CD14-positive monocyte (primary cell): ENCODE measurements around the gene ARHGAP33. TPM values are rescaled to one million over a fixed set of nuclear protein-coding genes. Genes with fewer than 3 reads are reported as not detected.

Experiments
- DNase-seq, 3 donors: peaks; one replicate each; pipeline ENCODE4 v3.0.0-alpha.2; 2011 to 2022
- H2AFZ ChIP-seq: 2 replicates; pipeline ENCODE4 v1.6.0; 2012; ENCODE audit warnings: mild to moderate bottlenecking, low read depth, low read length, inconsistent platforms; ENCODE audit not compliant: insufficient read depth, poor library complexity, severe bottlenecking
- H3K27ac ChIP-seq, 2 donors: 1 replicate in 1 of 2; 2 replicates in 1 of 2; pipeline ENCODE4 v1.5.1; 2012 to 2013; ENCODE audit warnings: low read length in 2 of 2, control low read depth in 1 of 2, inconsistent platforms in 1 of 2, low read depth in 1 of 2, mild to moderate bottlenecking in 1 of 2
- H3K27me3 ChIP-seq, 2 donors: one replicate each; pipeline versions ENCODE4 v1.6.0 to v1.6.1; 2011 to 2013; ENCODE audit warnings: low read length in 2 of 2; ENCODE audit not compliant: control insufficient read depth in 2 of 2, insufficient read depth in 2 of 2
- H3K36me3 ChIP-seq, 2 donors: replicated peaks in 1 of 2; 1 replicate in 1 of 2; 2 replicates in 1 of 2; pipeline versions ENCODE4 v1.5.1 to v1.6.1; 2012 to 2013; ENCODE audit warnings: low read length in 2 of 2, control low read depth in 1 of 2, inconsistent platforms in 1 of 2, mild to moderate bottlenecking in 1 of 2; ENCODE audit not compliant: insufficient read depth in 2 of 2, control insufficient read depth in 1 of 2
- H3K4me1 ChIP-seq, 2 donors: 1 replicate in 1 of 2; 2 replicates in 1 of 2; pipeline versions ENCODE4 v1.5.1 to v1.6.1; 2012 to 2013; ENCODE audit warnings: low read length in 2 of 2, control low read depth in 1 of 2, inconsistent platforms in 1 of 2, mild to moderate bottlenecking in 1 of 2, moderate library complexity in 1 of 2; ENCODE audit not compliant: insufficient read depth in 2 of 2, control insufficient read depth in 1 of 2
- H3K4me2 ChIP-seq: replicated peaks from 2 replicates; pipeline ENCODE3; 2012; ENCODE audit warnings: low read length, moderate library complexity, mild to moderate bottlenecking; ENCODE audit not compliant: poor library complexity, severe bottlenecking; ENCODE audit errors: extremely low read depth
- H3K4me3 ChIP-seq, 3 experiments: fragments of 200-600 bp in 1 of 3; sonication (generic) in 1 of 3; replicated peaks in 1 of 3; 1 replicate in 2 of 3; 2 replicates in 1 of 3; pipeline ENCODE4 v1.5.1; 2011 to 2013; ENCODE audit warnings: low read length in 3 of 3, mild to moderate bottlenecking in 3 of 3, control low read depth in 2 of 3, low read depth in 2 of 3, inconsistent platforms in 1 of 3, moderate library complexity in 1 of 3
- H3K79me2 ChIP-seq: 2 replicates; pipeline ENCODE4 v1.6.0; 2012; ENCODE audit warnings: mild to moderate bottlenecking, control low read depth, inconsistent platforms, low read length, moderate library complexity; ENCODE audit not compliant: insufficient read depth
- H3K9ac ChIP-seq: 2 replicates; pipeline ENCODE4 v1.6.0; 2017; ENCODE audit warnings: low read length, mild to moderate bottlenecking; ENCODE audit not compliant: insufficient read depth, poor library complexity, severe bottlenecking
- H3K9me3 ChIP-seq, 2 donors: replicated peaks in 1 of 2; 1 replicate in 1 of 2; 2 replicates in 1 of 2; pipeline versions ENCODE4 v1.5.1 to v1.6.1; 2012 to 2013; ENCODE audit warnings: low read length in 2 of 2, control low read depth in 1 of 2; ENCODE audit not compliant: control insufficient read depth in 1 of 2, insufficient read depth in 1 of 2
- H4K20me1 ChIP-seq: 2 replicates; pipeline ENCODE4 v1.6.0; 2012; ENCODE audit warnings: mild to moderate bottlenecking, low read length, control low read depth, moderate library complexity; ENCODE audit not compliant: insufficient read depth
- H3K27ac Mint-ChIP-seq, 7 donors: one replicate each; pipeline ENCODE4 v1.8.0; 2020; ENCODE audit warnings: mild to moderate bottlenecking in 7 of 7, mixed read lengths in 7 of 7, moderate library complexity in 6 of 7, inconsistent platforms in 2 of 7
- H3K27me3 Mint-ChIP-seq, 3 donors: one replicate each; pipeline ENCODE4 v1.8.0; 2021 to 2022; ENCODE audit warnings: low read depth in 3 of 3, mild to moderate bottlenecking in 3 of 3, mixed read lengths in 3 of 3, moderate library complexity in 3 of 3, inconsistent platforms in 1 of 3
- H3K36me3 Mint-ChIP-seq, 2 donors: one replicate each; pipeline ENCODE4 v1.8.0; 2020; ENCODE audit warnings: mixed read lengths in 2 of 2, inconsistent platforms in 1 of 2, mild to moderate bottlenecking in 1 of 2
- H3K4me1 Mint-ChIP-seq: one replicate; pipeline ENCODE4 v1.8.0; 2020; ENCODE audit warnings: mild to moderate bottlenecking, mixed read lengths
- H3K4me3 Mint-ChIP-seq, 2 donors: one replicate each; pipeline ENCODE4 v1.8.0; 2020; ENCODE audit warnings: mild to moderate bottlenecking in 2 of 2, mixed read lengths in 2 of 2, moderate library complexity in 1 of 2
- H3K9me3 Mint-ChIP-seq, 7 donors: one replicate each; pipeline ENCODE4 v1.8.0; 2020 to 2022; ENCODE audit warnings: mixed read lengths in 7 of 7, mild to moderate bottlenecking in 6 of 7, moderate library complexity in 6 of 7, inconsistent platforms in 2 of 7
- WGBS: methylation state at CpG from one replicate; pipeline ENCODE4 v1.1.5; 2013; ENCODE audit warnings: missing lambda C conversion rate; ENCODE audit not compliant: insufficient coverage; 5-methylcytosine and 5-hydroxymethylcytosine counted together
- intact Hi-C, 2 donors: fragments of 100-400 bp; cut with micrococcal nuclease; formaldehyde crosslinking; loops; one replicate each; pipeline versions ENCODE4 v1.15.0 to v1.15.1; 2023
- polyA plus RNA-seq, 3 donors: library from polyadenylated mRNA; depleted of rRNA in 1 of 3; unstranded in 2 of 3; stranded (reverse) in 1 of 3; fragments of 300-500 nt in 2 of 3; fragments of >200 nt in 1 of 3; fragmentation: Illumina TruSeq in 2 of 3; gene quantifications; 1 replicate in 2 of 3; 2 replicates in 1 of 3; pipeline ENCODE4 v1.2.3, GENCODE V29; 2012 to 2021
- TF ChIP-seq, protein P1 (sequence below): fragments of 200-600 bp; IDR thresholded peaks from one replicate; pipeline ENCODE4 v1.8.0; 2022; ENCODE audit warnings: antibody characterized with exemption, mild to moderate bottlenecking

ARHGAP33 gene
- polyA plus RNA-seq, 3 donors, result 8.6 TPM; not detected in 2

DNA sequence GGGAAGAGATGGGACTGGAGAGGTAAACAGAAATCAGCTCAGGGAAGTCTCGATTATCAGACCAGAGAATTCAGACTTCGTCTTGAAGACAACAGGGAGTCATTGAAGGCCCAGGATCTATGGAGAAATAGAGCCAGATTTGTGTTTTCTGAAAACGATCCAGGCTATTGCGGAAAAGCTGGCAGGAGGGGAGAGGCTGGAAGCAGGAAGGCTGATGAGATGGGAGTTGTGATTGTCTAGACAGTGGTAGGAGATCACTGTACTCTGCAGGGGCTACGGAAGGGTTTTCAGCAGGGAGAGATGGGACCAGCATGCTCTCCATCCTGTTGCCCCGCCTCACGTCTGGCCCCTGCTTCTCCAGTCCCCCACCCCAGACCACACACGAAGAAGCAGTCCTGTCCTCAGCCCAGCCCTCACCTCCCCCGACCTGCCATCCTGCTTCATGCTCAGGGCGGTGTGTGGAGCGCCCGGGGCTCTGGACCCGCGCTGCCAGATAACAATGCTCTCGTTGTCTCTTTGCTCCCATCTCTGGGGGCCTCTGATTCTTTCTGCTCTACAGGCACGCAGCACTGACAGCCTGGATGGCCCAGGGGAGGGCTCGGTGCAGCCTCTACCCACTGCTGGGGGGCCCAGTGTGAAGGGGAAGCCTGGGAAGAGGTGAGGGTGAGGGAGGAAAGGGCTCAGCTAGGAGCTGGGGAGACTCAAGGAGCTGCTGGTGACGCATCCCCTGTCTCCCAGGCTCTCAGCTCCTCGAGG, 1.9 kb downstream of the ARHGAP33 start:
- H3K4me1 ChIP-seq, result peaks cover 14 to 19% of the 10 kb centered on the region in 2 donors
- no peak for DNase-seq
- Mint-ChIP-seq H3K4me1 (peaks cover 23% of the 10 kb centered on the region), H3K36me3 (peaks cover 19 to 35% of the 10 kb centered on the region in 2 donors), H3K27me3 (peaks cover 0 to 5% (median 4%) of the 10 kb centered on the region in 3 donors), H3K4me3 (no peak overlapping the region), H3K9me3 (no peaks in the 10 kb centered on the region), H3K27ac (no peak overlapping the region)
- H3K27ac ChIP-seq, result no peak overlapping the region
- TF ChIP-seq, protein P1, sequence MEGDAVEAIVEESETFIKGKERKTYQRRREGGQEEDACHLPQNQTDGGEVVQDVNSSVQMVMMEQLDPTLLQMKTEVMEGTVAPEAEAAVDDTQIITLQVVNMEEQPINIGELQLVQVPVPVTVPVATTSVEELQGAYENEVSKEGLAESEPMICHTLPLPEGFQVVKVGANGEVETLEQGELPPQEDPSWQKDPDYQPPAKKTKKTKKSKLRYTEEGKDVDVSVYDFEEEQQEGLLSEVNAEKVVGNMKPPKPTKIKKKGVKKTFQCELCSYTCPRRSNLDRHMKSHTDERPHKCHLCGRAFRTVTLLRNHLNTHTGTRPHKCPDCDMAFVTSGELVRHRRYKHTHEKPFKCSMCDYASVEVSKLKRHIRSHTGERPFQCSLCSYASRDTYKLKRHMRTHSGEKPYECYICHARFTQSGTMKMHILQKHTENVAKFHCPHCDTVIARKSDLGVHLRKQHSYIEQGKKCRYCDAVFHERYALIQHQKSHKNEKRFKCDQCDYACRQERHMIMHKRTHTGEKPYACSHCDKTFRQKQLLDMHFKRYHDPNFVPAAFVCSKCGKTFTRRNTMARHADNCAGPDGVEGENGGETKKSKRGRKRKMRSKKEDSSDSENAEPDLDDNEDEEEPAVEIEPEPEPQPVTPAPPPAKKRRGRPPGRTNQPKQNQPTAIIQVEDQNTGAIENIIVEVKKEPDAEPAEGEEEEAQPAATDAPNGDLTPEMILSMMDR, result no peak
- no peak overlapping the region for H3K4me2 ChIP-seq
- 91% methylated on average over 14 of the region's 19 CpGs for WGBS
- H3K79me2 ChIP-seq, result peaks cover 20% of the 10 kb centered on the region
- H3K9ac ChIP-seq, result no peak overlapping the region
- intact Hi-C loops, result loop anchor here in 1 of 2 donors (5.0 to 10.0 kb wide), 3 partner anchors 35 to 278 kb away; partner anchors contain the start of genes IGFLR1, THAP8 and WDR62
- no peak overlapping the region for H3K4me3 ChIP-seq
- no peaks in the 10 kb centered on the region for H3K27me3 ChIP-seq
- H2AFZ ChIP-seq, result no peak overlapping the region
- no peaks in the 10 kb centered on the region for H3K9me3 ChIP-seq
- H4K20me1 ChIP-seq, result no peaks in the 10 kb centered on the region
- H3K36me3 ChIP-seq, result peaks cover 16 to 22% of the 10 kb centered on the region in 2 donors

GRCh38 chr19:35777961-35778360, 2.6 kb downstream of the ARHGAP33 start:
- TF ChIP-seq, protein P1, result no peak
- no peaks in the 10 kb centered on the region for H3K27me3 ChIP-seq
- 81% methylated on average over 6 of the region's 7 CpGs for WGBS
- no peaks in the 10 kb centered on the region for H3K9me3 Mint-ChIP-seq
- peaks cover 0 to 5% (median 4%) of the 10 kb centered on the region in 3 donors for H3K27me3 Mint-ChIP-seq
- no peak overlapping the region for H3K4me3 Mint-ChIP-seq
- DNase-seq, result no peak
- H3K27ac Mint-ChIP-seq, result no peak overlapping the region
- H3K79me2 ChIP-seq, result peaks cover 20% of the 10 kb centered on the region
- H3K36me3 Mint-ChIP-seq, result peaks cover 25 to 42% of the 10 kb centered on the region in 2 donors
- H3K27ac ChIP-seq, result no peak overlapping the region
- no peak overlapping the region for H3K4me3 ChIP-seq
- intact Hi-C loops, result loop anchor here in 1 of 2 donors (5.0 to 10.0 kb wide), 3 partner anchors 36 to 277 kb away; partner anchors contain the start of genes IGFLR1, THAP8 and WDR62
- no peak overlapping the region for H3K9ac ChIP-seq
- H4K20me1 ChIP-seq, result no peaks in the 10 kb centered on the region
- no peak overlapping the region for H2AFZ ChIP-seq
- H3K4me1 ChIP-seq, result peaks cover 14 to 19% of the 10 kb centered on the region in 2 donors
- H3K9me3 ChIP-seq, result no peaks in the 10 kb centered on the region
- no peak overlapping the region for H3K4me2 ChIP-seq
- peaks cover 22 to 29% of the 10 kb centered on the region in 2 donors for H3K36me3 ChIP-seq
- H3K4me1 Mint-ChIP-seq, result peaks cover 23% of the 10 kb centered on the region
